Tibial nerve (tissue), 4 donors: ENCODE measurements around the gene KRT6C. TPM values are rescaled to one million over a fixed set of nuclear protein-coding genes. Genes with fewer than 3 reads are reported as not detected.

Source experiments
- DNase-seq, 2 donors: peaks; one replicate each; pipeline ENCODE4 v3.0.0-alpha.2; 2019; ENCODE audit warnings: low spot score in 2 of 2
- H3K27ac ChIP-seq, 4 donors: fragments of 200-600 bp; sonication (generic) in 3 of 4; one replicate each; pipeline ENCODE4 v1.5.1; 2017 to 2019; ENCODE audit warnings: mild to moderate bottlenecking in 1 of 4
- H3K27me3 ChIP-seq, 2 donors: fragments of 200-600 bp; sonication (generic) in 1 of 2; one replicate each; pipeline versions ENCODE4 v1.5.1 to v1.6.0; 2017 to 2019
- H3K36me3 ChIP-seq, 3 donors: fragments of 200-600 bp; sonication (generic); one replicate each; pipeline ENCODE4 v1.5.1; 2018 to 2019
- H3K4me1 ChIP-seq, 4 donors: fragments of 200-600 bp; sonication (generic) in 3 of 4; one replicate each; pipeline ENCODE4 v1.5.1; 2017 to 2019
- H3K4me3 ChIP-seq, 4 donors: fragments of 200-600 bp; sonication (generic) in 3 of 4; one replicate each; pipeline ENCODE4 v1.5.1; 2017 to 2019; ENCODE audit warnings: mild to moderate bottlenecking in 1 of 4, moderate library complexity in 1 of 4
- H3K9me3 ChIP-seq, 4 donors: fragments of 200-600 bp; sonication (generic) in 3 of 4; one replicate each; pipeline ENCODE4 v1.5.1; 2017 to 2019
- EP300 ChIP-seq, 2 donors: sonication (generic); formaldehyde crosslinking; IDR thresholded peaks; one replicate each; pipeline ENCODE4 v1.6.1; 2017; ENCODE audit warnings: antibody characterized with exemption in 2 of 2, mild to moderate bottlenecking in 1 of 2
- POLR2A ChIP-seq, 2 donors: fragments of 450-650 bp; IDR thresholded peaks; one replicate each; pipeline ENCODE4 v1.6.1; 2017; ENCODE audit warnings: antibody characterized with exemption in 2 of 2, mild to moderate bottlenecking in 2 of 2, moderate library complexity in 2 of 2
- WGBS, 2 donors: methylation state at CpG; one replicate each; pipeline ENCODE4 v1.1.5; 2018; 5-methylcytosine and 5-hydroxymethylcytosine counted together
- total RNA-seq, 4 donors: library from RNA; depleted of rRNA; stranded (reverse); fragments of >200 nt; gene quantifications; one replicate each; pipeline ENCODE4 v1.1.0, GENCODE V29; 2016
- TF ChIP-seq, protein P1 (sequence below), 5 experiments: fragments of 200-600 bp in 3 of 5; fragments of 450-650 bp in 2 of 5; sonication (generic) in 3 of 5; IDR thresholded peaks; one replicate each; pipeline ENCODE4 v1.5.1; 2016 to 2019; ENCODE audit warnings: antibody characterized with exemption in 5 of 5, mild to moderate bottlenecking in 3 of 5, moderate library complexity in 2 of 5

Gene KRT6C
- total RNA-seq, 4 donors from 2014 or later = not detected

DNA sequence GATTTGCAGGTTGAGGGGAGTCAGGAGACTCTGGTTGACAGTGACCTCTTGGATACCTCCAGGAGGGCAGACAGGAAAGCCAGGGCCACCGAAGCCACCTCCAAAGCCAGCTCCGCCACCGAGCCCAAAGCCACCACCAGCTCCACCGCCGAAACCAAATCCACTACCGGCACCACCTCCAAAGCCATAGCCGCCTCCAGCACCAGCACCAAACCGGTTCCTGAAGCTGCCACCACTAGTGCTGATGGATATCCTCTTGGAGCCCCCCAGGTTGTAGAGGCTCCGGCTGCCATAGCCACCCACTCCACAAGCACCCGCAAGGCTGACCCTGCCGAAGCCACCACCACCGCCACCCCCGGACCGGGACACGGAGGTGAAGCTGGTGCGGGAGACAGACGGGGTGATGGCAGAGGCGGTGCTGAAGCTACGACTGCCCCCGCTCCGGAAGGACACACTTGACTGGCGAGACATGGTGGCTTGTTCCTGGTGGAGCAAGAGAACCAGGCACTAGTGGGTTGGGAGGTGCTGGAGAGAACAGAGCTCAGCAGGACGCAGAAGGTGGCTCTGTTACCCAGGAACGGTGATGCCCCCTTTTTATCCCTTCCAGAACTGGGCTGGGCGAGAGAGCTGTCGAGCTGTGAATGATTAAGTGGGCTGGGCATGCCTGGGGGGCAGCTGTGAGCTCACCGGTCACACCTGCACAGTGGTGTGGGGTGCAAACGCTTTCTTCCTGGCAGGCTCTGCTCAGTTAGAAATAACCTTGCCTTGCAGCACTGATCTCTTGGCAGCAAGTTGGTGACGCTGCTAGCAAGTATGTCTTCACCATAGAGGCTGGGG, 46.4 kb upstream of the KRT6C start, which contains the start of gene KRT5:
Gene KRT5, minus strand, starts transcription at position 569 of the 837 bp plus-strand sequence. Its CDS starts 98 bp downstream, at position 471.
- DNase-seq = no peak
- TF ChIP-seq, protein P1, sequence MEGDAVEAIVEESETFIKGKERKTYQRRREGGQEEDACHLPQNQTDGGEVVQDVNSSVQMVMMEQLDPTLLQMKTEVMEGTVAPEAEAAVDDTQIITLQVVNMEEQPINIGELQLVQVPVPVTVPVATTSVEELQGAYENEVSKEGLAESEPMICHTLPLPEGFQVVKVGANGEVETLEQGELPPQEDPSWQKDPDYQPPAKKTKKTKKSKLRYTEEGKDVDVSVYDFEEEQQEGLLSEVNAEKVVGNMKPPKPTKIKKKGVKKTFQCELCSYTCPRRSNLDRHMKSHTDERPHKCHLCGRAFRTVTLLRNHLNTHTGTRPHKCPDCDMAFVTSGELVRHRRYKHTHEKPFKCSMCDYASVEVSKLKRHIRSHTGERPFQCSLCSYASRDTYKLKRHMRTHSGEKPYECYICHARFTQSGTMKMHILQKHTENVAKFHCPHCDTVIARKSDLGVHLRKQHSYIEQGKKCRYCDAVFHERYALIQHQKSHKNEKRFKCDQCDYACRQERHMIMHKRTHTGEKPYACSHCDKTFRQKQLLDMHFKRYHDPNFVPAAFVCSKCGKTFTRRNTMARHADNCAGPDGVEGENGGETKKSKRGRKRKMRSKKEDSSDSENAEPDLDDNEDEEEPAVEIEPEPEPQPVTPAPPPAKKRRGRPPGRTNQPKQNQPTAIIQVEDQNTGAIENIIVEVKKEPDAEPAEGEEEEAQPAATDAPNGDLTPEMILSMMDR (IDR thresholded peaks at IDR 0.05) = no peak
- TF ChIP-seq POLR2A (IDR thresholded peaks at IDR 0.05) (no peak), EP300 (IDR thresholded peaks at IDR 0.05) (no peak)
- WGBS, 2 donors = 86 to 89% methylated on average over 21 to 29 of the region's 29 CpGs
- H3K9me3 ChIP-seq = no peaks in the 10 kb centered on the region
- no peak within 1 kb of the TSS for H3K27ac ChIP-seq
- no peaks in the 10 kb centered on the region for H3K36me3 ChIP-seq
- no peaks in the 10 kb centered on the region for H3K27me3 ChIP-seq
- peaks cover 0 to 5% (median 0%) of the 10 kb centered on the region in 4 donors for H3K4me1 ChIP-seq
- H3K4me3 ChIP-seq = no peak within 1 kb of the TSS

DNA sequence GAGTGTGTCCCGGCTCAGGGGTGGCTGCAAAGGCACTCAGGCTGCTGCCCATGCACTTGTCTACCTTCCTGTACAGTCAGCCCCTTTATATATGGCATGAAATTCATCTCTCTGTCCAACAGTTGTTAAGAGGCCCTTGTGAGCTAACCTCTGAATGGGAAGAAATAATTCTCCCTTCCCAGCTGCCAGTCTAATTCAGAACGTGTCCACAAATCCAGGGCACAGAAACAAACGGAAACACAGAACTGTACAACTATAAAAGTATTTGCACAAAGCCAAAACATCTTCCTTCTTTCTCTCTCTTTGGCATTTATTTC, 45.7 kb upstream of the KRT6C start:
- Histone ChIP-seq H3K4me3 (no peak overlapping the region), H3K27ac (no peak overlapping the region), H3K4me1 (peaks cover 0 to 5% (median 0%) of the 10 kb centered on the region in 4 donors), H3K9me3 (no peaks in the 10 kb centered on the region), H3K36me3 (no peaks in the 10 kb centered on the region), H3K27me3 (no peaks in the 10 kb centered on the region)
- 57 to 83% methylated on average over 3 of the region's 3 CpGs for WGBS, 2 donors
- no peak for DNase-seq
- TF ChIP-seq EP300 (IDR thresholded peaks at IDR 0.05) (no peak), POLR2A (IDR thresholded peaks at IDR 0.05) (no peak)
- TF ChIP-seq, protein P1 (IDR thresholded peaks at IDR 0.05) = no peak

DNA sequence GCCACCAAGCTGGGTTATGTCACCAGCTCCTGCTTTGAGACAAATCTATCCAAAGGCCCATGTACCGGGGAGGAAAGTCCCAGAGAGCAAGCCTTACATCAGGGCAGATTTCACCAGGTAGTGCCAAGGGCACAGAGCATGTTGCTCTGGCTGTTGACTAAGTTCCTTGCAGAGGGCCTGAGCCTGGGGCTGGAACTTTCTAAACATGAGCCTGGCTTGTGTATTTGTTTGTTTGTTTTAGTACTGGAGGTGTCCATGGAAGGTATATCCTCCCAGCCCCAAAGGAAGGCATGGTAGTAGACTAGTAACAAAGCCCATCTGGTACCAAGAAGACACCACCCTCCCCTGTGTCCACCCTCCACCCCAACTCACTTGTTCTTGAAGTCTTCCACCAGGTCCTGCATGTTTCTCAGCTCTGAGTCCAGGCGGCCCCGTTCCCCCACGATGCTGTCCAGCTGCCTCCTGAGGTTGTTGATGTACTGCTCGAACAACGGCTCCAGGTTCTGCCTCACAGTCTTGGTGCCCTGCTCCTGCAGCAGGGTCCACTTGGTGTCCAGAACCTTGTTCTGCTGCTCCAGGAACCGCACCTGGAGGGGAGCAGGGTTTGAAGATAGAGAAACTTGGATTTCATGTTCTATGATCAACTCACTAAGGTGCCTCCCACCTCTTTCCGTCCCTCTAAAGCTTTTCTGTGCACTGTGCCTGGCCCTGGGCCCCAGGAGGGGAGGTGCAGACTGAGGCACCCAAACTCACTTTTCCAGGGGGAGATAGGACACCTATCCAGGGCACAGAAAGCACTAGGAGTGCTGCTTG, 45.2 kb upstream of the KRT6C start:
- no peak for DNase-seq
- Histone ChIP-seq H3K36me3 (no peaks in the 10 kb centered on the region), H3K27ac (no peak overlapping the region), H3K4me3 (no peak overlapping the region), H3K4me1 (peaks cover 0 to 5% (median 0%) of the 10 kb centered on the region in 4 donors), H3K9me3 (no peaks in the 10 kb centered on the region), H3K27me3 (no peaks in the 10 kb centered on the region)
- TF ChIP-seq EP300 (IDR thresholded peaks at IDR 0.05) = no peak
- no peak for TF ChIP-seq POLR2A (IDR thresholded peaks at IDR 0.05)
- TF ChIP-seq, protein P1 (IDR thresholded peaks at IDR 0.05) = no peak
- WGBS, 2 donors = 87% methylated on average over 8 of the region's 8 CpGs

DNA sequence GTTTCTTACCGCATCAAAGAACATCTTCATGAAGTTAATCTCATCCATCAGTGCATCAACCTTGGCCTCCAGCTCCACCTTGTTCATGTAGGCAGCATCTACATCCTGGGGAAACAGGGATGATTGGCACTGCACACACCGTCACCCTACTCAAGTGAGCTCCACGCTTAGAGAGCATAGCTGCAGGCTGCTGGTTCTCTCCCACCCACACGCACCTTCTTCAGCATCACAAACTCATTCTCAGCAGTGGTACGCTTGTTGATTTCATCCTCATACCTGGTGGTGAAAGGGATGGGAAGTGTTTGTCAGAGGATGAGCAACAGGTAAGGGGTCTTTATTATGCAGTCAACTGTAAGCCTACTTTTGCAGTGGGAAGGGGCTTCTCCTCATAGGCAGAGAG, 44.3 kb upstream of the KRT6C start:
- Histone ChIP-seq H3K4me1 (peaks cover 0 to 5% (median 0%) of the 10 kb centered on the region in 4 donors), H3K27me3 (no peaks in the 10 kb centered on the region), H3K4me3 (no peak overlapping the region), H3K27ac (no peak overlapping the region), H3K9me3 (no peaks in the 10 kb centered on the region), H3K36me3 (no peaks in the 10 kb centered on the region)
- DNase-seq = peak in 1 of 2 donors; percentile 1
- 83 to 87% methylated on average over 5 of the region's 5 CpGs for WGBS, 2 donors
- TF ChIP-seq, protein P1 (IDR thresholded peaks at IDR 0.05) = no peak
- TF ChIP-seq EP300 (IDR thresholded peaks at IDR 0.05) (no peak), POLR2A (IDR thresholded peaks at IDR 0.05) (no peak)
